ENCODE results near the gene DEFB121. TPM values are rescaled to one million over a fixed set of nuclear protein-coding genes. Genes with fewer than 3 reads are reported as not detected.

The DEFB121 gene
- not detected for total RNA-seq
- polyA plus RNA-seq = not detected

GRCh38 chr20:31406115-31406514 is at the start of gene DEFB121:
DEFB121 (minus strand) TSS chr20:31406215; CDS start chr20:31406152, 63 bp downstream.
- Mint-ChIP-seq H3K27ac (no peak within 1 kb of the TSS), H3K36me3 (no peaks in the 10 kb centered on the region), H3K4me1 (no peaks in the 10 kb centered on the region), H3K9me3 (peaks cover 0 to 2% (median 0%) of the 10 kb centered on the region in 5 donors), H3K4me3 (no peak within 1 kb of the TSS), H3K27me3 (peaks cover 5 to 13% of the 10 kb centered on the region in 2 donors)
- no peaks in the 10 kb centered on the region for H3K9me3 ChIP-seq (ENCODE audit: low read length)
- H3K27me3 ChIP-seq (ENCODE audit: insufficient read depth, low read length, poor library complexity, severe bottlenecking) = no peaks in the 10 kb centered on the region
- ChIA-PET POLR2A (no interaction called here), CTCF (no interaction called here)
- H3K4me3 ChIP-seq (ENCODE audit: low read length) = no peak within 1 kb of the TSS
- H3K4me1 ChIP-seq (ENCODE audit: insufficient read depth, low read length) = no peaks in the 10 kb centered on the region
- H3K36me3 ChIP-seq (ENCODE audit: insufficient read depth, low read length) = no peaks in the 10 kb centered on the region
- DNase-seq = no peak
- H3K27ac ChIP-seq (ENCODE audit: low read depth, low read length) = no peak within 1 kb of the TSS

DNA sequence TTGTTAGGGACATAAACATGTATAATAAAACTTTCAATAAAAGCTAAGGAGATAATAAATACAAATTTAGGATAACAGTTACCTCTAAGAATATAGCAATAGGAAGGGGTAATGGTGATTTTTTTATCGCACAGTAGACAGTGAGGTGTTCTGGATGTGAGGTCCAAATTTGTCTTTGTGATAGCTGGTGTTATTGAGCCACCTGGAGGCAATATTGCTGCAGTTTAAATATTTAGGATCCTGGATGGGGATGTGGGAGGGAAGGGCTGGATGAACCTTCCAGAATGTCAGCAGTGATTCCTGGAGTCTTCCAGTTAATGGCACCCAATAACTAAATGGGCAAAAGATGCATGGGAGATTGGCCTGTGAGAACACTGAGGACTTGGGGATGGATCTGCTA is 48.3 kb upstream of the DEFB121 start:
- Mint-ChIP-seq H3K4me3 (no peak overlapping the region), H3K4me1 (no peaks in the 10 kb centered on the region), H3K36me3 (no peaks in the 10 kb centered on the region), H3K27ac (no peak overlapping the region), H3K9me3 (no peaks in the 10 kb centered on the region), H3K27me3 (peaks cover 14 to 39% of the 10 kb centered on the region in 2 donors)
- Histone ChIP-seq H3K27ac (ENCODE audit: low read depth, low read length) (no peak overlapping the region), H3K4me3 (ENCODE audit: low read length) (no peak overlapping the region), H3K9me3 (ENCODE audit: low read length) (no peaks in the 10 kb centered on the region), H3K36me3 (ENCODE audit: insufficient read depth, low read length) (no peaks in the 10 kb centered on the region), H3K27me3 (ENCODE audit: insufficient read depth, low read length, poor library complexity, severe bottlenecking) (no peaks in the 10 kb centered on the region), H3K4me1 (ENCODE audit: insufficient read depth, low read length) (no peaks in the 10 kb centered on the region)
- ChIA-PET POLR2A (interaction anchor here (0.6 kb wide), 1 partner anchor 9 kb away, joined by 6 read pairs; no protein-coding TSS in a partner anchor), CTCF (no interaction called here)
- DNase-seq = no peak

DNA sequence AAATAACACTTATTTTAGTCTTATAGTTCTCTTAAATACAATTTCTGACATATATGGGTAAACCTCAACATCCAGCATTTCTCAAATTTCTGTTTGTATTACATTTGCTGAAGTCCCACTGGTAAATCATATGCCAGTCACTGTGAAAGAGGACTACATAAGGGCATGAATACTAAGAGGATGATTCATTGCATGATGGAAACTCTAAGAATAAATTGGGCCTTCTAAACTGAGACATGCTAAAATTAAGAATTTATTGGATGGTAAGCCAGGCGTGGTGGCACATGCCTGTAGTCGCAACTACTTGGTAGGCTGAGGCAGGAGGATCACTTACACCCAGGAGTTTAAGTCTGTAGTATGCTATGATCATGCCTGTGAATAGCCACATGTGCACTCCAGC is 46.6 kb upstream of the DEFB121 start:
- no peak overlapping the region for H3K4me3 Mint-ChIP-seq
- H3K4me1 ChIP-seq (ENCODE audit: insufficient read depth, low read length) = no peaks in the 10 kb centered on the region
- no peaks in the 10 kb centered on the region for H3K36me3 ChIP-seq (ENCODE audit: insufficient read depth, low read length)
- no peak for DNase-seq
- no peak overlapping the region for H3K4me3 ChIP-seq (ENCODE audit: low read length)
- ChIA-PET POLR2A (no interaction called here), CTCF (no interaction called here)
- no peak overlapping the region for H3K27ac Mint-ChIP-seq
- H3K9me3 ChIP-seq (ENCODE audit: low read length) = no peaks in the 10 kb centered on the region
- H3K27ac ChIP-seq (ENCODE audit: low read depth, low read length) = no peak overlapping the region
- no peaks in the 10 kb centered on the region for H3K27me3 ChIP-seq (ENCODE audit: insufficient read depth, low read length, poor library complexity, severe bottlenecking)
- peaks cover 10 to 38% of the 10 kb centered on the region in 2 donors for H3K27me3 Mint-ChIP-seq
- H3K4me1 Mint-ChIP-seq = no peaks in the 10 kb centered on the region
- H3K36me3 Mint-ChIP-seq = no peaks in the 10 kb centered on the region
- H3K9me3 Mint-ChIP-seq = peaks cover 0 to 1% (median 0%) of the 10 kb centered on the region in 5 donors

- Mint-ChIP-seq H3K4me1 (no peaks in the 10 kb centered on the region), H3K36me3 (no peaks in the 10 kb centered on the region), H3K9me3 (peaks cover 0 to 1% (median 0%) of the 10 kb centered on the region in 5 donors), H3K27me3 (peaks cover 2 to 46% of the 10 kb centered on the region in 2 donors), H3K4me3 (no peak overlapping the region), H3K27ac (no peak overlapping the region)
- ChIA-PET CTCF (interaction anchor here (0.8 kb wide), 1 partner anchor 9 kb away, joined by 3 read pairs; no protein-coding TSS in a partner anchor), POLR2A (no interaction called here)
- Histone ChIP-seq H3K4me1 (ENCODE audit: insufficient read depth, low read length) (no peaks in the 10 kb centered on the region), H3K4me3 (ENCODE audit: low read length) (no peak overlapping the region), H3K36me3 (ENCODE audit: insufficient read depth, low read length) (no peaks in the 10 kb centered on the region), H3K27ac (ENCODE audit: low read depth, low read length) (no peak overlapping the region), H3K27me3 (ENCODE audit: insufficient read depth, low read length, poor library complexity, severe bottlenecking) (no peaks in the 10 kb centered on the region), H3K9me3 (ENCODE audit: low read length) (no peaks in the 10 kb centered on the region)
- DNase-seq = no peak
Observed at GRCh38 chr20:31449511-31450414, 43.7 kb upstream of the DEFB121 start.

- no peaks in the 10 kb centered on the region for H3K4me1 Mint-ChIP-seq
- Histone ChIP-seq H3K36me3 (ENCODE audit: insufficient read depth, low read length) (no peaks in the 10 kb centered on the region), H3K27me3 (ENCODE audit: insufficient read depth, low read length, poor library complexity, severe bottlenecking) (no peaks in the 10 kb centered on the region), H3K9me3 (ENCODE audit: low read length) (no peaks in the 10 kb centered on the region), H3K4me1 (ENCODE audit: insufficient read depth, low read length) (no peaks in the 10 kb centered on the region), H3K27ac (ENCODE audit: low read depth, low read length) (no peak overlapping the region), H3K4me3 (ENCODE audit: low read length) (no peak overlapping the region)
- ChIA-PET CTCF (no interaction called here), POLR2A (no interaction called here)
- DNase-seq = no peak
- peaks cover 0 to 1% (median 0%) of the 10 kb centered on the region in 5 donors for H3K9me3 Mint-ChIP-seq
- no peaks in the 10 kb centered on the region for H3K36me3 Mint-ChIP-seq
- no peak overlapping the region for H3K27ac Mint-ChIP-seq
- H3K4me3 Mint-ChIP-seq = no peak overlapping the region
- H3K27me3 Mint-ChIP-seq = peaks cover 4 to 41% of the 10 kb centered on the region in 2 donors
Observed at GRCh38 chr20:31446084-31446819, 40.2 kb upstream of the DEFB121 start.

DNA sequence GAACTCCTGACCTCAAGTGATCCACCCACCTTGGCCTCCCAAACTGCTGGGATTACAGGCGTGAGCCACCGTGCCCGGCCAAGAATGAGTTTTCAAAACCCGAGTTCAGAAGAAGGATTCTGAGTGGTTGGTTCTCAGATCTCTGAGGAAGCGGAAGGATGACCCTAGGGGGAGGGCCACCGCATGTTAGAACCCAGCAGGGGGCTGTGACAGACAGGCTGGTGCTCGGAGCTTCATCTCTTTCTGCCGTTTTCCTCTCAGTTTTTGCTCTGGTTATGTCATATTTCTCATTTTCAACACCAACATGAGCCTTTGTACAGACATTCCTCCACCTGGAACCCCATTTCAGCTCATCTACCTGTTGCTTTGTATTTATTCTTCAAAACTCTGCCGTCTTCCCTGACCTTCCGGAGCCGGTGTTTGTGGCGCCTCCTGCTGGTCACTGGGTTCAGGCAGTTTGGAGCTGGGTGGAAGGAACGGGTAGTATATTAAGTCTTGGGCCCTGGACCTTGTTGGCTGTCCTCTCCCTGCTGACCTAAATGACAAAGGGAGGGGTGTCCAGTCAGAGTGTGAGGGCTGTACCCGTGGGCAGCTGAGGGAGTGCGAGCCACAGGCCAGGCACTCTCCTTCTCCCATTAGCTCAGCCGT is 34.1 kb upstream of the DEFB121 start, which contains the start of gene DEFB123:
Gene DEFB123, plus strand, starts transcription at position 621 of the 648 bp plus-strand sequence. CDS start 67 bp downstream, outside the sequence.
- H3K27me3 Mint-ChIP-seq = peaks cover 10 to 28% of the 10 kb centered on the region in 2 donors
- no peaks in the 10 kb centered on the region for H3K4me1 Mint-ChIP-seq
- POLR2A ChIA-PET = no interaction called here
- no peak within 1 kb of the TSS for H3K4me3 Mint-ChIP-seq
- no peak for DNase-seq
- CTCF ChIA-PET = interaction anchor here (0.9 kb wide), 1 partner anchor 20 kb away, joined by 3 read pairs; no protein-coding TSS in a partner anchor
- no peaks in the 10 kb centered on the region for H3K9me3 Mint-ChIP-seq
- Histone ChIP-seq H3K4me3 (ENCODE audit: low read length) (no peak within 1 kb of the TSS), H3K4me1 (ENCODE audit: insufficient read depth, low read length) (no peaks in the 10 kb centered on the region), H3K27ac (ENCODE audit: low read depth, low read length) (no peak within 1 kb of the TSS), H3K27me3 (ENCODE audit: insufficient read depth, low read length, poor library complexity, severe bottlenecking) (no peaks in the 10 kb centered on the region), H3K36me3 (ENCODE audit: insufficient read depth, low read length) (no peaks in the 10 kb centered on the region), H3K9me3 (ENCODE audit: low read length) (no peaks in the 10 kb centered on the region)
- H3K27ac Mint-ChIP-seq = peak within 1 kb of the TSS in 1 of 8 donors; percentile 63
- no peaks in the 10 kb centered on the region for H3K36me3 Mint-ChIP-seq

GRCh38 chr20:31430568-31431115 is 24.6 kb upstream of the DEFB121 start:
- no peak overlapping the region for H3K4me3 Mint-ChIP-seq
- H3K9me3 Mint-ChIP-seq = peaks cover 0 to 5% (median 2%) of the 10 kb centered on the region in 5 donors
- H3K27ac Mint-ChIP-seq = no peak overlapping the region

More at GRCh38 chr20:31430568-31431115, 24.6 kb upstream of the DEFB121 start:
- Mint-ChIP-seq H3K36me3 (no peaks in the 10 kb centered on the region), H3K27me3 (peaks cover 9 to 43% of the 10 kb centered on the region in 2 donors), H3K4me1 (no peaks in the 10 kb centered on the region)
- DNase-seq = no peak
- Histone ChIP-seq H3K9me3 (ENCODE audit: low read length) (no peaks in the 10 kb centered on the region), H3K27ac (ENCODE audit: low read depth, low read length) (no peak overlapping the region), H3K27me3 (ENCODE audit: insufficient read depth, low read length, poor library complexity, severe bottlenecking) (no peaks in the 10 kb centered on the region), H3K36me3 (ENCODE audit: insufficient read depth, low read length) (no peaks in the 10 kb centered on the region), H3K4me1 (ENCODE audit: insufficient read depth, low read length) (no peaks in the 10 kb centered on the region), H3K4me3 (ENCODE audit: low read length) (no peak overlapping the region)
- ChIA-PET POLR2A (no interaction called here), CTCF (no interaction called here)
